HG03342 (cell line): ENCODE measurements around the gene ALDH4A1.
"Not testable (repeated sequence)": the region's sequence is repeated elsewhere in the genome, so short reads cannot be mapped to it uniquely, and the experiment has no call there.

Source experiments
- ATAC-seq: cut with Tn5 transposase; IDR thresholded peaks from one replicate; pipeline ENCODE4 v1.9.1; 2021; ENCODE audit warnings: mild to moderate bottlenecking, moderate library complexity; ENCODE audit not compliant: unreplicated experiment

The ALDH4A1 gene

DNA sequence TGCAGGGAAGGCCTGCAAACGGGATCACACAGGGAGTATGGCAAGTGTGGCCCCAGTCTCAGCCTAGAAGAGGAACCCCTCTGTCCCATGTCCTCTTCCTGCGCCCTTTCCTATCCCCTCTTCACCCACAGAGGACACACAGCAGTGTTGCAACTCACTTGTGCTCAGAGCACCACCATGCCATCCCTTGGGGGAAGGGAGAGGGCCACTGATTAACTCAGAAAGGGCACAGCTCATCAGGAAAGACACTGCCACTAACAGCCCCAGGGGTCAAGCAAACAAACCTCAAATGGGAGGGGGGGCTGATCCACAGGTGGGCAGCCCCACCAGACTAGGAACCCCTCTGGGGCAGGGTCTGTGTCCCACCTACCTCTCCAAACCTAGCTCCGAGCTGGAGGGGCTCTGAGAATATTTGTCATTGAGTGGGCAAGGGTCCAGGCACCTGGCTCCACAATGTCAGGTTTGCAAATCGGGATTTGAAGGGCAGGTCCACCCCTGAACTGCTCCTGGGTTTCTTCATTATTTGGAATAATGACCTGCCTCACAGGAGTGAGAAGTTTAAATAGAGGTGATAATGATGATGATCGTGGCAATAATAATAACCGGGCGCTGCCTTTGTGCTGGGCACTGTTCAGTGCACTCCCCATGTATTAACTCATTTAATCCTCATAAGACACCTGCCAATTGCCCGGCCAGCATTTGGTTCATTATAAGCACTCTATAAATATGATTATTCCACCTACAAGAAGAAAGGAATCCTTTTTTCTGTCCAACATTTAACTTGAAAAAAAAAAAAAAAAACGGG, 1.0 kb downstream of the ALDH4A1 start:
- ATAC-seq, result no peak

- no peak for ATAC-seq
Observed at GRCh38 chr1:18900303-18900841, 2.0 kb downstream of the ALDH4A1 start.

DNA sequence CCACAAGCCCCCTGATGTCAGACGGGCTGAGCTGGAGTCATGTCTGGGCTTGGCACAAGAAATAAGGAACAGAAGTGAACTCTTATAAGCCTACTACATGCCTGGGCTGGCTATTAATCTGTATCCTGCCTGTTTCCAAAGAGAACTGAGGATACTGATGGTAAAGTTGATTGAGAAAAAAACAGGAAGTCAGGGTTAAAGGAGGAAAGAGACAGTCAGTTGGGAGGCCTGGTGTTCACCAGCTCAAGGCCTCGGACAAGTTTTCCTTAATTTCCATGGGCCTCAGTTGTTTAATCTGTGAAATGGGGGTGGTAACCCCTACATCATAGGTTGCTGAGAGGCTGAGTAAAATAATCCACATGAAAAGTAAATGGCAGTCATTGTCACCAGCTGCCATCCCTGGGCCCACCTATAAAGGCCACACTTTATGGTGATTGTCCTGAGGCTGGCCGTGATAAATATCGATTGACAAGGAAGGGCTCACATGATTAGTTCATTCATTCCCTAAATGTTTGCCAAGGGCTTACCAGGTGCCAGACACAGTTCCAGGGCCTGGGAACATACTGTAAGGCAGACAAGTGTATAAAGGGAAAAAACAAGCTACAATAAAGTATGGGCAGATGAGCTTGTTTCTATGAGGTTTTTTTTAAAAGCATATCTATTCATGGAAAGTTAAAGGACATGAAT, 2.8 kb downstream of the ALDH4A1 start:
- ATAC-seq, result no peak

GRCh38 chr1:18898567-18898966, 3.8 kb downstream of the ALDH4A1 start:
- ATAC-seq, result no peak

DNA sequence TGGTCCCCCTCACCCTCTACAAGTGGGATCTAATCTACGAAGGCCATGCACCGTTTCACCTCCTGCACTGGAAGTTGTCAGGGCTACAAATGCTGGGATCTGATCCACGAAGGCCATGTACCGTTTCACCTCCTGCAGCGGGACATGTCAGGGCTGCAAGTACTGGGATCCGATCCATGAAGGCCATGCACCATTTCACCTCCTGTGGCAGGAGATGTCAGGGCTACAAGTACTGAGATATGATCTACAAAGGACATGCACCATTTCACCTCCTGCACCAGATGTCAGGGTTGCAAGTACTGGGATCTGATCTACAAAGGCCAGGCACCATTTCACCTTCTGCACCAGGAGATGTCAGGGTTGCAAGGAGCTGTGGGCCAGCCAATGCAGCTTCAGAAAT, 7.0 kb downstream of the ALDH4A1 start:
- no peak for ATAC-seq

DNA sequence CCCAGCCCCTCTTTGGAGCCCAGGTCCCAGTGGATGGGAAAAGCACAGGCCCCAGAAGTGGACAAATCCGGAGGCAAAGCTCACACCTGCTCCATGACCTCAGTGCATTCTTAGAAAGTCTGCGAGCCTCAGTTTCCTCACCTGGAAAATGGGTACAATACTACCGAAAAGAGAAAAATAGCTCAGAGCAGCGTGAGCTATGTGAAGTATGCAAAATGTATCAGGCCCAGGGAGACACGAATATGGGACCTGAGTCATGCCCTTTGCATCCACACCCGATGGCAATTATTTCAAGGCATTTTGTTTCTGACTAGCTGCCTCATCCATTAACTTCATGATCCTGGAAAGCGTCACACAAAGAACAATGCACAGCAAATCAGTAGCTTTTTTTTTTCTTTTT, 9.2 kb downstream of the ALDH4A1 start:
- no peak for ATAC-seq

- not testable (repeated sequence) for ATAC-seq
Observed at GRCh38 chr1:18891858-18892257, 10.5 kb downstream of the ALDH4A1 start.

DNA sequence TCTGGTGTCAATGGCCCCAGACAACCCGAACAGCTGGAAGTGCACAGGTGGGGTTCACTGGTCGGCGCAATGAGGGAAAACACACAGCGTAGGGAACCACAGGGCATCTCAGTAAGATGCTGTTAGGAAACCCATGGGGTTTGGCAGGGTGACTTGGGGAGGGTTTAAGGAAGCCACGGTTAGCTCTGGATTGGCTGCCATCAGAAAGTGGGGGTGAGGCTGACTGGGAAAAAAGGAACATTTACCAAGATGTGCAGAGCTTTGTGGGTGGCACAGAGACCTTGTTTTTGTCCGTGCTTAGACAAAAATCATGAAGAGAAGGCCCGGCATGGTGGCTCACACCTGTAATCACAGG, 11.0 kb downstream of the ALDH4A1 start:
- no peak for ATAC-seq

DNA sequence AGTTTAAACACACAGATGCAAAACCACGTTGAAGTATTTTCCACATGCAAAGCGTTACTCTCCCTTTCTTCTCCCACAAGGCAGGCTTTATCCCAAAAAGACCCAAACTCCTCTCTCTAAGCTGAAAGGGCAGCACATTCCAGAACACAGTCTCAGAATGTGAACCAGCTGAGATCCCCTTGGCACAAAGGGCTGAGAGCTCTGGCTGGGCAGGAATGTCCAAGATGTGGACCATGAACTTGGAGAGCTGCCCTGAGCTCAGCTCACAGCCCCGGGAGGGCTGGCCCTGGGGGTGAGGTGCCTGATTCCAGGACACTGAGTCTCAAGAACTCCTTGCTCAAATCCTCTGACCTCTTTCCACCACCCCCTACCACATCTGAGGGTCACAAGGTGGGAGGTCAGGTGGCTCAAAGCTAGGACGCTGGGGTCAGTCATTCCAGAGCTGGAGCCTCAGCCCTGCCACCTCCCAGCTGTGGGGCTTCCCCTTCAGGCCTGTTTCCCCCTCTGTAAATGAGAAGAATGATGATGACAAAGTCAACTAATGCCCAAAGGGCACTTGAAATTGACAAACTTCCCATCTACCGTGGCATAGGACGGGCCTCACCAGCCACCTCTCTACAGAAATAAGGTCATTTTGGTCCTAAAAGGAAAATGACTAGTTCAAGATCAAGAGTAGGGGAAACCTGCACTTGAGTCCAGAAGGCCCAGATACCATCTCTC, 11.5 kb downstream of the ALDH4A1 start:
- no peak for ATAC-seq

DNA sequence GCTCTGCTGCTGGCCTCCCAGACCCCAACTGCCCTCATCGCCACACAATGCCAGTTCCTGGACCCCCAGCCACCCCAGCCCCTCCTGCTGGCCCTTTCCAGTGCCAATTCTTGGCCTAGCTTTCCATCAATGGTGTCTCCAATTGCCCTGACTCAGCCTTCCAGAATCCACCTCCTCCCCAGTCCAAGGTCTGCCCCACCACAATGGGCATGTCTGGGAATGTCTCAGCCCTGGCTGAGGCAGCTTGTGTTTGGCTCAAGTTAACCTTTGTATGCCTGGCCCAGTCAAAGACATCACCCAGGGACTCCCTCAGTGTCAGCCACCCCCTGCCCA, 16.4 kb downstream of the ALDH4A1 start:
- no peak for ATAC-seq

DNA sequence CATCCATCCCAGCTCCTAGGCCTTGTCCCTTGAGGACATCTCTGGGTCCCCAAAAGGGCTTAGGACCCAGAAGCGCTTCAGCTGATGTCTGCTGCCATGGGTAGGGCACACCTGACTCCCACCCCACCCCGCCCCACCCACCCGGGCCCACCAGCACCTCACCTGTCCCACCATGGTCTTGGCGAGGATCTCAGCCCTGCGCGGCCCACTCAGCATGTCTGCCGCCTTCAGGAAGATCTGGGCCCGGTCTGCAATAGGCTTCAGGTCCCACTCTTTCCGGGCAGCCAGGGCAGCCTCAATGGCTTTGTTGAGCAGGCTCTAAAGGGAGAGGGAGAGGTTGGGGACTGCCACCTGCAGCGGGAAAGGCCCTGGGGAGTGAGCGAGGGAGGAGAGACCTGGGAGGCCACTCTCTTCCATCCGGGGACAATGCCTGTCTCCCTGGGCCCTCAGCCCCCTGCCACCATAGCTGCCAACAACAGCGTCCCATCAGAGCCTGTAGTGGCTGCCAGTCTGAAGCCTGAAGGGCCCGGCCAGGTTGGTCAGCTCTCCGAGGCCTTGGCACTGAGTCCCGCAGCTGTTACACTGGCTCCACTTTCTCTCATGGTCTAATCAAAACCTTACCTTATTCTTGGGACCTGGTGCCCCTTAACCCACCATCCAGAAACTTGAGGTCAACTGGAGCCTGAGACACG, 16.9 kb downstream of the ALDH4A1 start:
- ATAC-seq, result no peak

GRCh38 chr1:18884727-18885126, 17.6 kb downstream of the ALDH4A1 start:
- ATAC-seq, result no peak

- no peak for ATAC-seq
Observed at GRCh38 chr1:18884419-18884717, 18.0 kb downstream of the ALDH4A1 start.

- peak; percentile 51 for ATAC-seq
Observed at GRCh38 chr1:18883636-18884418, 18.5 kb downstream of the ALDH4A1 start.

DNA sequence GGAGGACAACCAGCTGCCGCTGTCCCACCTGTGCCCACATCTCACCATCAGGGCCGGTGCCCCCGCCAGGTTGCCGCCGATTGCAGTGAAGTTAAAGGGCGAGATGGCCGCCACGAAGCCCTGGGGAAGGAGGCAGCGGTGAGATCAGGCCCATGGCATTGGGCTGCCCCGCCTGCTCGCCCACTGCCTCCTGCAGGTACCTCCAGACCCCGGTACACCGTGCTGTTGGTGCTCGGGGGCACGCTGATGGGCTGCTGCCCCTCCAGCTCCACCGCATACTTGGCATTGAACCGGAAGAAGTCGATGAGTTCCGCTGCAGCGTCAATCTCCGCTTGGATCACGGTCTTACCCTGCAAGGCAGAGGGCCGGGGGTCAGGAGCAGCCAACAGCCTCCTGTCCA, 19.3 kb downstream of the ALDH4A1 start:
- ATAC-seq, result no peak

- ATAC-seq, result no peak
Observed at GRCh38 chr1:18882486-18882885, 19.9 kb downstream of the ALDH4A1 start.

DNA sequence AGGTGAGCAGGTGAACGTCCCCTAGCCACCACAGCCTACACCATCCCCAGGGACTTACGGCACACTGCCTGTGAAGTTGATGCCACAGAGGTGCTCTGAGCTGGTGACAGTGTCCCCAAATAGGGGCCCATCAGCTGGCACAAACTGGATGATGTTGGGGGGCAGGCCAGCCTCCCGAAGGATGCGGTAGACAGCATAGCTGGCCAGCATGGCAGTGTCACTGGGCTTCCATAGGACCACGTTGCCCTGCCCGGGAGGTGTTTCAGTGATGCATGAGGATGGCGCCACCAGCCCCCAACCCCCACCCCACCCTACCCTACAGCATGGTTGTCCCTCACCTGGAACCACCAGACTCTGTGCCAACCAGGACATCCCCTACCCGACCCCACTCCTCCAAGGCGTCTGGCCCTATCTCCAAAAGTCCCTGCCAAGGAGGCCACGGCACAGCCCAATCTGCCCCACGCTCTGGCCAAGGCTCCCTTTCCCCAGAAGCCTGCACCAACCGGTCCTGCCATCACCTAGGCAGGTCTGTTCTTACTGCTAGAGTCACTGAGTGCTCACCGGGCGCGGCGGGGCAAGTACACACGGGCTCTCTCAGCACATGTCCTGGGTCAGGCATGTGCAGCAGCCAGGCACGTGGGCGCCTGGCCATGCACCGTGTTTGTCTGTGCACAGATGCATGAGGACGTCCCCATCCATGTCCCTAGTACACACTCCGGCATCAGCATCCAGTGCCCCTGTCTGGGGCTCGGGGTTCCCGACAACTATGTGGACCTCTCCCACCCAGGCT, 20.5 kb downstream of the ALDH4A1 start:
- ATAC-seq, result no peak

GRCh38 chr1:18881164-18881563, 21.2 kb downstream of the ALDH4A1 start:
- no peak for ATAC-seq

DNA sequence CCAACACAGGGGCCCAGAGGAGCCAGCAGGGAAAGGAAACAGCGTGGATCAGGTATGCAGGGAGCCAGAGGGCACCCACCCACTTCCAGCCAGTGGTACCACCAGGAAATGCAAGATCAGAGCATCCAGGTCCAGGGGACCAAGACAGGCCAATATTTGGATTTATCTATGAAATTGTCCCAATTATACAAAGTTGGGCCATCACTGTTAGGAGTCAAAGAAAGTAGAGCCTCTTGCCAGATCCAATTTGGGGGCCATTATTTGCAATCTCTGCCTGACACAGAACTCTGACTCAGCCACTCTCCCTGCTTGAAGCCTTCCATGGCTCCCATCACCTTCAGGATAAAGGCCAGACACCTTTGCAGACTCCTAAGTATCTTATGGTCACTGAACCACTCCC, 21.8 kb downstream of the ALDH4A1 start:
- ATAC-seq, result no peak

- ATAC-seq, result no peak
Observed at GRCh38 chr1:18879791-18880309, 22.5 kb downstream of the ALDH4A1 start.
